ENCODE data around the gene OGFR.

GRCh38 chr20:62766071-62766450, 38.6 kb upstream of the OGFR start:
- TF ChIP-seq EZH2 (IDR thresholded peaks at IDR 0.05; ENCODE audit: borderline replicate concordance, insufficient read depth, low read depth, low read length, poor library complexity, severe bottlenecking) (no peak), CTCF (IDR thresholded peaks at IDR 0.05) (no peak)

Measured in B cell (primary cell).